Cerebellar cortex (tissue), 1 donor: ENCODE results near the gene STPG2.

Source experiments
- DNase-seq: peaks from one replicate; pipeline ENCODE4 v3.0.0-alpha.2; 2015; ENCODE audit warnings: low spot score

Gene STPG2

DNA sequence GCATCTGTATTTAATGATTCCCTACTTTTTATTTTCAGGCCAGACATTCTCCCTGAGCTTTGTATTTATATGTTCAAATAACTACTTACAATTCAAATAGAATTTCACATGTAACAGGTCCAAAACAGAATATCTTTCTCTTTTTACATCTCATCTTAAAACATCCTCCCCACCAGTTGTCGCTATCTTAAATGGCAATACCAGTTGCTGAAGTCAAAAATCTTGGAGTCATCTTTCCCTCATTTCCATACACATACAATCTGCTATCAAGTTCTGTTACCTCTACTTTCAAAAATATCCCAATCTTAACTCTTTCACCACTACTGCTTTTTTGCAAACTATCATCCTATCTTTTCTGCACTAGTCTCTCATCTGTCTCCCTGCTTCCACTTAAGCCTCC, 330.5 kb downstream of the STPG2 start:
- DNase-seq: no peak

DNA sequence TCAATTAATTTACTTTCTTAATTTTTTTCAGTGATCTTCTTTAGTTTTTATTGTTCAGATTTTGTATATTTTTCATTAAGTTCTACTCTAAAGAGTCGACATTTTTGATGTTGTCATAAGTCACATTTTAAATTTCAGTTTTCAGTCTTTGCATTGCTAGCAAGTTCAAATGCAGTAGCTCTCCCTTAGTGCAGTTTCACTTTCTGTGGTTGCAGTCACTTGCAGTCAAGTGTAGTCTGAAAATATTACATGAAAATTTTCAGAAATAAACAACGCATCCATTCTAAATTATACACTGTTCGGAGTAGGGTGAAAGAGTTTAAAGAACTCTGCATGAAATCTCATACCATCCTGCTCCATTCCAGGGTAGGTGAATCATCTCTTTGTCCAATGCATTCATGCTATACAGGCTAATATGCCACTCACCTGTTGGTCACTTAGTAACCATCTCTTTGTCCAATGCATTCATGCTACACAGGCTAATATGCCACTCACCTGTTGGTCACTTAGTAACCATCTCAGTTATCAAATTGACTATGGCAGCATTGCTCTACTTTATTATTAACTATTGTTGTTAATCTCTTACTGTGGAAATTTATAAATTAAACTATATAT, 356.9 kb downstream of the STPG2 start:
- DNase-seq: no peak

GRCh38 chr4:97778174-97778573, 365.1 kb downstream of the STPG2 start:
- DNase-seq: no peak

- DNase-seq: no peak
Measured at GRCh38 chr4:97774347-97774989, 368.8 kb downstream of the STPG2 start.

DNA sequence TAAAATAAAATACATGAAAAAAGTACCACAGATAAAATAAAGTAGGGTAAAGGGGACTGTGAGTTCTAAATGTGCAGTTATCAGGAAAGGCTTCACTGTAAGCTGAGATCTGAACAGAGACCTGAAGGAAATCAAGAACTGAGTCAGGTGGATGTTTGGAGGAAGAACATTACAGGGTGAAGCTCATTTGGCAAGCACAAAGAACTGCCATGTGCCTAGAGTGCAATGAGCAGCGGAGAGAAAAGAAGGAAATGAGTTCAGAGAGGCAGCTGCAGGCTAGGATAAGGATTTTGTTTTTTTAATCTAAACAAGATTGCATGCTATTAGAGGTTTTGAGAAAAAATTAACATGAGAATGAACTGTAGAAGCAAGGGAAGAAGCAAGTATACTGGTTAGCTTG, 373.1 kb downstream of the STPG2 start:
- DNase-seq: no peak

DNA sequence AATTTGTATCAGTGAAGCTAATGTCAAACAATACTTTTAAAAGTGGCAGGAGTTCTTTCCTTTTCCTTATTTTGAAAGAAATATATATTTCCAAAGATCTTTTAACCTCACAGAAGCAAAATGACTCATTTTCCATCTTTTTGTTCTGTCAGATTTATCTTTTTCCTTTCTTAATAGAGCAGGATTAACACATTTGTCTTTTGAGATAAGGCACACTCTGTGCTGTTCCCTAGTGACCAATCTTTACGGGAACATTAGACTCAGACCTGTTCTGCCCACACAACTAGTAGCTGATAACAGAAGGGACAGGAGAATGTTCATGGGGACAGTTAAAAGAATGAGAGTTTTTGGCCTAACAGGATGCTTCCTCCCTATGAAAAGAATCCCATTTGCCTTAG, 381.2 kb downstream of the STPG2 start:
- DNase-seq: no peak

GRCh38 chr4:97761445-97762114, 381.7 kb downstream of the STPG2 start:
- DNase-seq: no peak

DNA sequence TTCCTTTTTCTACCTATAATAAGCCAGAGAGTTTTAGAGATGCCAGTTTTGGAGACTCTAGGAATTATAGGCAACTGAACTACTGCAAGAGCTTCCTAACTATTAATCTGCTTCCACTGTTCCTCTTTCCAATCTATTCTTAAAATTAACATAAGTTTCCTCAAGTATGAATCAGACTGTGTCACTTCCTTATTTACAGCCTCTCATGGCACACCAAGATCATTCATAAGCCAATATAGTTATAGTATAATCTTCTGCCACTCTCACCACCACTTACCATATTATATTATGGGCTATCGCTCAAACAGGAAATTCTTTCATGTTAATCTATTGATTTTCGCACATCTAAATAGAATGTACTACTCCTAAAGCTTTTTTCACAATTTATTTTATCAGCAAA, 383.5 kb downstream of the STPG2 start:
- DNase-seq: no peak

DNA sequence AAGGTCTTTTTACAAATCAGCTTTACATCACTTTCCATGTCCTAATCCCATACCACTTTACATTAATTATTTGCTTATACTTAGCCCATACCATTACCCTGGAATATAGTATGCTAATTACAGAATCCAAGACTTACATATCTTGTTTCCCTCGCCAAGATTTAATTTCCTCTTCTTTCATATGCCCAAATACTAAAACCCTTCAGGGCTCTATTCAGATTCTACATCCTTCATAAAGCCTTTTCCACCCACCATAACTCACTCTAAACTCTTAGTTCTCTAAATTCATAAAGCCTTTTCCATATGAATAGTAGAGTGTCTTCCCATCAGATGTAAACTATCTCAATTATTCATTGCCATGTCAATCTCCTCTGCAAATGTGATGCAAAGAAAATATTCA, 390.7 kb downstream of the STPG2 start:
- no peak for DNase-seq

GRCh38 chr4:97747945-97748344, 395.3 kb downstream of the STPG2 start:
- no peak for DNase-seq

DNA sequence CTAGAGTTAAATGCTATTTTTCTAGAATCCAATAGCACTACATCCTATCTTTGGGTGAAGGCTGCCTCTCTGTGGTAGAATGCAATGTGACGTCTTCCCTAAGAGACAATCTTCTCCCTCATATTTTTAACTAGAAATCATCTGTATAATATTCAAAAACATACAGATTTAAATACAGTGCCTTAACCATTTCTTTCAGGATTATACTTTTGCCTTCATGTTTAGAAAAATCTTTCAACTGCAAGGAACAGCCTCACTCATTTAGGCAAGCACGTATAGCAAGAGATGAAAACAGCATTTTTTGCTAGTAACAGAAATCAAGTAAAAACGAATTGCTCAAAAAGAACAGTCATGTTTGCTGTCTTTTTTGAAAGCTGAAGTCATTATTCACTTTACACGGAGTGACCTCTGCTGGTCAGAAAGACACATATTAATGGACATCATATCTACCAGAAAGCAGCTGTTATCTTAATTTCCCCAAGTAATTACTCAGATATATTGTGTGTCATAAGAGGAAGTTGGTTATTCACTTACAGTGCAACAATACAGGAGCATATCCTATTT, 422.3 kb downstream of the STPG2 start:
- DNase-seq: peak; percentile 77

GRCh38 chr4:97691111-97691605, 452.1 kb downstream of the STPG2 start:
- no peak for DNase-seq

DNA sequence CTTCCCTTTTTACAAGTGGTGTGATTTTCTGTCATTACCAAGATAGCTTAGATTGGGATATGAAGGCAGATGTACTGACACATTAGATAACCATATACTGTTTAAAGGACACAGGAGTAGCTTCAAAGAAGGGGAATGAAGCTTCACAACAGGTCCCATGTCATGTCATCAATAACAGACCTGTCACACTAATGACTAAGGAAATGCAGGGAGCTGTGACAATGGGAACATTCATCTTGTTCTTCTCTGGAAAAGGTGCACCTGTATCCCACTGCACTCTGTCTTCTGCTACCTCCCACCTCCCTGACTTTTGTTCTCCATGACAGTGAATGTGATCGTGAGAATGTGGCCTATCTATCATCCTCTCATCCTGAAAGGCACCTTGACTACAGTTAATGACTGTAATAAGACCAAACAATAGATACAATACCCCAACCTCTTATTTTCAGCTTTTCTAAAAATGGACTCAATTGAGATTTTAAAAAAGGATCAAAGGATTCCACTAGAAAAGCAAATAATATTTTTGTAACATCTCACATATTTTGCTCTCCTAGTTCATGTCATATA, 472.5 kb downstream of the STPG2 start:
- no peak for DNase-seq

DNA sequence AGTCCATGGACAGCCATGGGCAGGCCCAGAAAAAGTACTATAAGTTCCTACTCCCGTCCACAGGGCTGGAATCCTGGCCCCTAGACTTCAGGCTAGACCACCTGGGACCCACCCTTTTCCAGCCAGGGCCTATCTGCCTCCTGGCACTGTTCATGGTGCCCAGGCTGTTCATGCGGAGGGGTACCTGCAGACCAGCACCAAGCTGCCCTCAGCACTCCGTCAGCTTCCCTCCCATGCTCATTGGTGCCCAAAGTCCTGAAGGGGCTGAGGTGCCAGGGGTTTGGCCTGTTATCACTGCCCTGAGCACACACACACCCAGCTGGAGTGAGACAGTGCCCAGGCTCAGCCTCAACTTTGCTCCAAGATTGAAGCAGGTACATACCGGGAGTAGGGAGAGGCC, 477.7 kb downstream of the STPG2 start:
- no peak for DNase-seq

- no peak for DNase-seq
Measured at GRCh38 chr4:97664741-97665140, 478.5 kb downstream of the STPG2 start.

GRCh38 chr4:97662133-97662532, 481.1 kb downstream of the STPG2 start:
- no peak for DNase-seq

DNA sequence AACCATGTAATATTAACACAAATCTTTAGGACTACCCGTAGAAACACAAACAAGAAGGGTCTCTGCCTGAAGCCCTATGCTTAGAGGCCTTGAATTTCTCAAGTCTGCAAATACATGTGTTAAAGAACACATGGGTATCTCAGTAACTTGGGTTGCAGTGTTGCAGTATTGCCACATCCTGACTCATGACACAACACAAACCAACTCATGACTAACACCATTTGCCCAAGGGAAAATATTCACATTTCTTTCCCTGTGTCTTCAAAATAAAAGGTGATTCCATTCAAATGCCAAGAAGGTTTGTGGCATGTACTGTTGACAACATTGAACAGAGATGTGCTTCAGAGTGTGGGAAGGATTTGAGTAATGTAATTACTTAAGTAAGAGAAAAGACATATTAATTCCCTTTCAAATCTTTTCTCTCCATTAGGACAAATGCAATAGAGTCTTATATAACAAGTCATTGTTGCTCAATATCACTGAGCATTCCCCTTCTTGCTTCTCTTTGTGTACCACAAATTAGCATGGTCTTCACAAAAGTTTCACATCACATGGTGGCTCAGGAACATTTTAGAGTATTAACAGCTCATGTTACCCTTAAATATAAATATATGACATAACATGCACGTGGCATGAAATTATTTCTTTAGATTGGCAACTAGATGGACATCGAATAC, 487.1 kb downstream of the STPG2 start:
- DNase-seq: no peak

DNA sequence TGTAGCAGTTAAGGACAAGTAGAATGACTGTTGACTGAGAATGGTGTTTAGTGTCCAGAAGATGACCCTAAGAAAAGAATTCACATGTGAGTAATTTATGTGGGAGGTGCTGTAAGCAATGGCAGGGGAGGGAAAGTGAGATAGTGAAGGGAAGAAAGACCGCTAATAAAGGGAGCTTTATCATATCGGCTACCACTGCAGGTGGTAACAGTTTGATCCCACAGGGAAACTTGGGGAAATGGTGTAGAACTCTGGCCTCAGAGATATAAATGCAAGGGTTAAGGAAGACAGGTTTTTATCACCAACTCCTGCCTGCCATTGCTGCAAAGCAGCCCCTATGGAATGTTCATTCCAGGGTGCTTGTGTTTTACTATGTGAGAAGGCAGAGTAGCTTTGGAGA, 489.6 kb downstream of the STPG2 start:
- DNase-seq: no peak

- DNase-seq: no peak
Measured at GRCh38 chr4:97646997-97647396, 496.3 kb downstream of the STPG2 start.

GRCh38 chr4:97645071-97645821, 498.0 kb downstream of the STPG2 start:
- peak; percentile 83 for DNase-seq

DNA sequence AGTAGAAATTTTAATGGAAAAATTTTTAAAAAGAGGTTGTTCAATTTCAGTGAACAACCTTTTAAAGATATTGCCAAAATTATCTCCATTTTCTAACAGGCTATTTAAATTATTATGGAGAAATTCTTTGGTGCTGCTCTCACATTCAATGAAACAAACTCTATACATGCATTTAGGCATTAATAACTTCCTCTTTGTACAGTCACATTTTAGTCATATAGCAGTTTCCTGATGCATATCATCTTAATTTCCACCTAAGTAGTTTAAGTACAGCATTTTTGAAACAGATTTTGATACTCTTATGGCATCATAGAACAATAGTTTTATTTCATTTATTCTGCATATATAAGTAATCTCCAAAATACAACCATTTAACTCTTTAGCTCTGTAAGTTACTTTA, 500.1 kb downstream of the STPG2 start:
- DNase-seq: no peak
